NCI-H82 (cell line): Measurements from ENCODE around the gene BLOC1S1.

Experiments used
- DNase-seq: peaks from one replicate; lab custom pipeline; 2025; lab: John Stamatoyannopoulos, UW

The BLOC1S1 gene

GRCh38 chr12:55715833-55716581, at the start of gene BLOC1S1:
Gene BLOC1S1 (plus strand): TSS chr12:55716046. CDS start chr12:55716052, 6 bp downstream.
- peak; percentile 97 for DNase-seq

DNA sequence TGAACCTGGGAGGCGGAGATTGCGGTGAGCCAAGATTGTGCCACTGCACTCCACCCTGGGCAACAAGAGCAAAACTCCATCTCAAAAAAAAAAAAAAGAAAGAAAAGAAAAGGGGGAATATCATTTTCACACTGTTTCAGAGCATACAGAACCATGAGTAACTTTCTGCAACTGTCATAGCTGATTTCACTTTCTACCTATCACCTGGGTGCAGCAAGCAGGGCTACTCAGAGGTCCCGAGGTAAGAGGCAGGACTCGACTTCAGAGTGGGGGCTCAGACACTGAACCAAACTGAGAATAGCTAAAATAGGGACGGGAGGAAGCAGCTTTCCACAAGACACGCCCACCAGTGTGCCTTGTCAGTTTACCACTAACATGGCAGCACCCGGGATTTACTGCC, 49.3 kb upstream of the BLOC1S1 start:
- DNase-seq, result no peak

DNA sequence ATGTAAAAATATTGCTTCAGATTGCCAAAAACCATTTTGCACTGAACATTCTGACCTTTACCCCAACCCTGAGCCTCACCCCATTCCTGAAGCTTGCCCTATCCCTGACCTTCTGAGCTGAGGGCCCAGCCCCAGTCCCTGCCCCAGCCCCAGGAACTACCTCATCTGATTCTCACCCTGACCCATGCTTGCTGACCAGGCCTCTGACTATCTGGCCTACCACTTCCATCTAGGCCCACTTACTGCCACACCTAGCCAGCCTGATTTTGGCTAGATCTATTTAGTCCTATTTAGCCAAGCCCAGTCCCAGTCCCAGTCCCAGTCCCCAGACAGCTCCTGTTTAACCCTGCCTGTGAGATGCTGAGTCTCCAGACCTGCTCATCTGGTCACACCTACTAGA, 45.6 kb upstream of the BLOC1S1 start:
- DNase-seq, result no peak

DNA sequence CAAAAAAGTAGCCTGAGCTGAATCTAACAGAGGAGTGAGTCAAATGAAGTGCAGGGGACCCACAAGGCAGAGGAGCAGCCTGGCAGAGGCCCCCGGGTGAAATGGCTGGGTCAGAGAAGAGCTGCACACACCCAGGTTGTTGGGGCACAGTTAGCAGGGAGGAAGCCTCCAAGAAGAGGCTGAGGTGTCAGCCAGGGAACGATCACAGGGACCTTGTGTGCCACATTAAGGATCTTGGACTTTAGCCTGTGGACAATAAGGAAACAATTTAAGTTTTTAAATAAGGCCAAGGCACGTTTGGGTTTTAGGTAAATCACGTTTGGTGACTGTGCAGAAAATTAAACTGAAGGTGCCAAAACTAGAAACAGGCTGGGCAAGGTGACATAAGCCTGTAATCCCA, 44.1 kb upstream of the BLOC1S1 start:
- DNase-seq, result no peak

DNA sequence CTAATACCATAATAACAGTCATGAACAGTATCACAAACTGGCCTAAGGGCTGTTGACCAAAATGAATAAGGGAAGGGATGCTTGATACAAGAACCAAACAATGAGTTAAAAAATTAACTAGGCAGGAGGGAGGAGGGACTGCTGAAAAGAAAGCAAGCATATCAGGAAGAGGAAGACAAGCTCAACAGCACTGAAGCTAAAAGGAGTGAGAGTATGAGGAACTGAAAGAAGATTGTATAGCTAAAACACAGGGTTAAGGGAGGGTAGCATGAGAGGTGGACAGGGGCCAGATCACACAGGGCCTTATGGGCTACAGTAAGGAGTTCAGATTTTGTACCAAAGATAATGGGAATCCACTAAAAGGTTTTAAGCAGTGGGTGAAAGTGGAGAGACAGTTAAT, 42.2 kb upstream of the BLOC1S1 start:
- DNase-seq, result no peak

- no peak for DNase-seq
These were observed 40.2 kb upstream of the BLOC1S1 start for GRCh38 chr12:55675666-55676065.

DNA sequence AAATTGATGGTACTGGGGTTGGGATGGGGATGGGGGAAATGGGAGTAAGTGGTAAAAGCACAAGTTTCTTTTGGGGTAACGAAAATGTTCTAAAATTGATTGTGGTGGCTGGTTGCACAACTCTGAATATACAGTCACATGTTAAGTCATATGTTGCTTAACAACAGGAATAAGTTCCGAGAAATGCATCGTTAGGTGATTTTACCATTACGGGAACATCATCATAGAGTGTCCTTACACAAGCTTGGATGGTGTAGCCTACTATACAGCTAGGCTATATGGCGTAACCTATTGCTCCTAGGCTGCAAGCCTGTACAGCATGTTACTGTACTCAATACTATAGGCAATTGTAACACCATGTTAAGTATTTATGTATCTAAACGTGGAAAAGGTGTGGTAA, 39.1 kb upstream of the BLOC1S1 start:
- no peak for DNase-seq

DNA sequence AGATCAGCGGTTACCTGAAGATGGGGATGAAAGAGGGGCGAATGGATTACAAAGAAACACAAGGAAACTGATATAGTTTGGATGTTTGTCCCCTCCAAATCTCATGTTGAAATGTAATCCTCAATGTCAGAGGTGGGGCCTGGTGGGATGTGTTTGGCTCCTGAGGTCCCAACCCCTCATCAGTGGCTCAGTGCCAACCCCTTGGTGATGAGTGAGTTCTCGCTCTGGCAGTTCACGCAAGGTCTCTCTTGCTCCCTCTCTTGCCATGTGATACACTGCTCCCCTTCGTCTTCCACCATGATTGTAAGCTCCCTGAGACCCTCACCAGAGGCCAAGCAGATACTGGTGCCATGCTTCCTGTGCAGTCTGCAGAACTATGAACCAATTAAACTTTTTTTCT, 36.2 kb upstream of the BLOC1S1 start:
- DNase-seq, result no peak

- peak; percentile 69 for DNase-seq
These were observed 34.4 kb upstream of the BLOC1S1 start for GRCh38 chr12:55681142-55682077.

GRCh38 chr12:55682087-55682796, 33.6 kb upstream of the BLOC1S1 start:
- DNase-seq, result no peak

- DNase-seq, result no peak
These were observed 32.2 kb upstream of the BLOC1S1 start for GRCh38 chr12:55683676-55684075.

GRCh38 chr12:55684761-55685370, 31.0 kb upstream of the BLOC1S1 start:
- no peak for DNase-seq

DNA sequence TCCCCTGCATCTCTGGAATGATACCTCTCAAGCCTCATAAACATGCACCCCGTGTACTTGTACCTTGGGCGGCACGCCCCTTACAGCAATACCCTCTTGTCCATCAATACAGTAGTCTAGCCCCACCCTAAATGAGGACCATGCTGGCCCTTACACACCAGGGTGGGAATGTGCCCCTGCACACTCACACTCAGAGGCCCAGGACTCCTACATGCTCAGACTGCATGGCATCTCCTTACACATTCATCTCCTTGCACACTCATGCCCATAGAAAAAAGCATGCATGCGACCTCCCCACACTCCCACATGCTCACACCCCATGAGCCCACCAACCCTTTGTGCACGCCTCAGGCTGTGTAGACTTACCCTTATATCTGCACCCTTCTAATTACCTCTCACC, 30.2 kb upstream of the BLOC1S1 start:
- no peak for DNase-seq

DNA sequence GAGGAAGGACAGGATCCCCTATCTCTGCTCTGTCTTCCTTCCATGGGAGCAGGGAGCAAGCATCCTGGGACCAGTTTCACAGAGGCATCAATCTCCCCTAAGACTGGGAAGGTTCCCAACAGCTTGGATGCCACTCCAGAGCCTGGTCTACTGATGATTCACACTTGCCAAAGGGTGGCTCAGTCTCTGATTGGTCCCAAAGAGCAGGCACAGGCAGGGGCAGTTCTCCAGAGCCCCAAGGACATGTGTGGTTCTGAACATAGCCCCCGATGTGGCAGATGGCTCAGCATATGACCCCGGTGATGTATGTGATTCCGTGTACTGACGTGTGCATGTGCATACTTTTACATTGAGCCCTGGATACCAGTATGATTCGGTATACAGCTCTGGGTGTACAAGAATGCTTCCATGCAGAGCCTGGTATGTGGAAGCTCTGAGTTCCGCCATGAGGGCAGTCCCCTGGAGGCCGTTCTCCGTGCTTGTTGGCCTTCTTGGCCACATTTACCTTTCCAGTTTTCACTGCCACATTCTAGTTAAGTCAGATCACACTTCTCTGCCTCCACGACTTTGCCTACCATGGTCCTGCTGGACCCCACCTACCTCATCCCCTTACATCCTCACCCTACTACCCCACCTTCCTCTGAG, 29.4 kb upstream of the BLOC1S1 start:
- DNase-seq, result no peak

DNA sequence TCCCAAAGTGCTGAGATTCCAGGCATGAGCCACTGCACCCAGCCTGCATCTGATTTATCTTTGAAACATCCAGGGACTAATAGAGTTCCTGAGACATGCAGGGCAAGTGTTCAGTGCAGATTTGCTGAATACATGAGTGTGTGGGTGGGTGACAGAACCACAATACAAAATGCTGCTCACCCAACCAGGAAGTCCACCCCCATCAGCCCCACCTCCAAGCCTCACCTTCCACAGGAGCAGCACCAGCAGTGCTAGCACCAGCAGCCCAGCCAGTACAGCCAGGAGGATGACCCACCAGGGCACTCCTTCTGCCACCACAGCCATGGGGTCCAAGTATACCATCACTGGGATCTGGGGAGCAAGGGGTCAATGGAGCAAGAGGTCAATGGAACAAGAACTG, 28.1 kb upstream of the BLOC1S1 start:
- DNase-seq, result no peak

DNA sequence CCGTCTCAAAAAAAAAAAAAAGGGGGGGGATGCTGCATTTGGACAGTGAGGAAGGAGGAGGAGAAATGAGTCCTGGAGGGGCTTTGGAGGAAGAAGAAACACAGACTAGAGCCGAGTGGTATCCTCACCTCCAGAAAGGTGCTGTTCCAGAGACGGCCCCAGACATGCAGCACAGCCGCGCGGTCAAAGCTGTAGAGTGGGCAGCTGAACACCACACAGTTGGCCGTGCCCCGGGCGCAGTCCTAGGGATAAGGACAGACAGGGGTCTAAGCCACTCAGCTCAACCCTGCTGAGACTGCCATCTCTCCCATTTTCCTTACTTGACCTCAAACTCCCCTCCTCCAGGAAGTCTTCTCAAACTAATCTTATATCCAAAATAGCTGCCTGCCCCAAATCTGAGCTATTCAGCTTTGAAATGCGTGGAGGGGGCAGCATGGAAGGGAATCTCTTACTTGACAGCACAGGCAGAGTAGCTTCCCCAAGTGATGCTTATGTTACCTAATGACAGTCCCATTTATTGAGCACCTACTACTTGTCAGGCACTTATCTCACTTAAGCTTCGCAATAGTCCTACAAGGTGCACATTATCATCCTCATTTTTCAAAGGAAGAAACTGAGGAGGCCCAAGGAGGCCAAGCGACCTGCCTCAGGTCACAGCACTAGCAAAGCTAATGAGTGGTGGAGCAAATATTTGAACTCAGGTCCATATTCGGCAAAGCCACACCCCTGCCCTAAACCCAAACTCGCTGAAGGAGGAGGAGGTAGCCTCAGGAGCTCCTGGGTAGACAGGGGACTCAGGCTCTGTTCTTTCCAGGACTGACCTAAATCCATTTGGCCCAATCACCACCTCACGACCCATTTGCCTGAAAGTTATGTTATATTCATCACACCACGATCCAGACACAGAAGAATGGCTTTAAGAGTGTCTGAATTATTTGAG, 26.9 kb upstream of the BLOC1S1 start:
- no peak for DNase-seq

DNA sequence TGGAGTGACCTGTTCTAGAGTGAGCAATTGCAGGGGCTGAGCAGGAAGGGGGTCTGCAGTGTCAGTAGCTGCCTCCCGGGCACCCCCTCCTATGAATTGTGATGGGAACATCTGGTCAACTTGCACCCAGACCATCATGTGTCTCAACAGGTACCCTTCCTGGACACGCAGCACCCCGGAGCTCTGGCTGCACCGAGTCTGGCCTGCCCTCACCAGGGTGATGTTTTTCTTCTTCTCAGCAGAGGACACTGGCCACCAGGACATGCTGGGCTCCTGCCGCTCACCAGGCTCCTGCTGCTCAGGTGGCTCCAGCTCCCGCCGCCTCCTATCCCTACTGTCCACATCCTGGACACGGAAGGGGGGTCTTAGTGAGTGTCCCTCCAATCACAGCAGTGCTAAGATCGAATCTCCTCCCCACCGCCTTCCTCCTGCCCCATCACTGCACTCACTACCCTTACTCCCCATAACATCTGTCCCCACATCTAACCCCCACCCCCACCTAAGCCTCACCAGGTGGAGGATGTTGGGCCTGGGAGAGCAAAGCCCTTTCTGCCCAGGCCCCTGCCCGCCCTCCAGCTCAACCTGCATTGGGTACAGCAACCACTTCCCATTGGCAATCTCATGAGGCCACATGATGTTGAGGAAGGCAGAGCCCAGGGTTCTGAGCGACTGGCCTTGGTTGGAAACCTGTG, 23.1 kb upstream of the BLOC1S1 start:
- no peak for DNase-seq

DNA sequence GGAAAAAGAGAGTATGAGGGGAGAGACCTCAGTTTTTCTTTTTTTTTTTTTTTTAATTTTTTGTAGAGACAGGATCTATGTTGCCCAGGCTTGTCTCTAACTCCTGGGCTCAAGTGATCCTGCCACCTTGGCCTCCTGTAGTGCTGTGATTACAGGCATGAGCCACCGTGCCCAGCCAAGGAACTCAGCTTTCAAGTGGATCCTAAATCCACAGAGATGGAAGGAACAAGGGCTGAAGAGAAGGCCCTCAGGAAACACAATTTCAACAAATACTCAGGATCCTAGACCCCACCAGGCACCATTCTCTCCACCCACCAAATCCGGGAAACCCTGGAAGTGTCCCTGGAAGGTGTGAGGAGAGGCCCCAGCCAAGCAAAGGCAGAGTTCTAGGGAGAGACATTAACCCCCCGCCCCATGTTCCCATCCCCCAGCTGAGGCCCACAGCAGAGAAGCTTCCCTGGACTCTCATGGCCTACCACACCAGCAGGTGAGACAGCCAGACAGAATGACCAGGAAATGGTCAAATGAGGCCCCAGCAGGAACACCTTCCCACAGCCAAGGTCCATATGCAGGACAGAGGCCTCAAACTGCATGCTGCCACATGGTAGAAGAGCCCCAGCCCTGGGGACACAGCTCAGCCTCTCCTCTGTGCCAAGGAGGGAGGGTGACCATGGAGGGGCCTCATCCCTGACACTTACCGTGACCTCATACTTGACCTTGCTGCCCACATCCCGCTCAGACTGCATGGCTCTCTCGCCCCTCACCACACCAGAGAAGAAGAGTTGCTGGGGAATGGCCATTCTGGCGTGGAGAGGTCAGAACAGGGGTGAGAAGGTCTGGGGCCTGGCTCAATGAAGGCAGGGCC, 22.3 kb upstream of the BLOC1S1 start:
- DNase-seq, result no peak

DNA sequence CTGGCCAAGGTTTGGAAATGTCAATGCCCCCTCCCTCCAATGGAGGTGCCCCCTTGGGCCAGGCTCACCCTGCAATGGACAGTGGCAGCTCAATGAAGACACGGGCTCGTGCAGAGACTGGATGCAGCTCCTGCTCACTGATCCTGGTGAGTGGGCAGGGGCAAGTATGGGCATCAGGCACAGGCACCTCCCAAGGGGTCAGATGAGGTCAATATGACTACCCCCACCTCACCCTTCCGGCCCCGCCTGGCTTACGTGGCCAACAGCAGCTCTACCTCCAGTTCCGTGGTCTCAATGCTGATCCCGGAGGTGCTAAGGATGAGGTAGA, 21.7 kb upstream of the BLOC1S1 start:
- no peak for DNase-seq
